Stomach (tissue), 9 donors: Measurements from ENCODE around the gene MRPL1. TPM values are rescaled to one million over a fixed set of nuclear protein-coding genes. Genes with fewer than 3 reads are reported as not detected.

Experiments used
- DNase-seq, 2 donors: peaks; one replicate each; pipeline versions ENCODE4 v3.0.0 to v3.0.0-alpha.2; 2013 to 2019
- H3K27ac ChIP-seq, 5 donors: fragments of 200-600 bp in 4 of 5; sonication (generic) in 4 of 5; one replicate each; pipeline ENCODE4 v1.5.1; 2013 to 2019; ENCODE audit warnings: mild to moderate bottlenecking in 1 of 5, moderate library complexity in 1 of 5
- H3K27me3 ChIP-seq, 3 donors: fragments of 200-600 bp; sonication (generic); one replicate each; pipeline ENCODE4 v1.5.1; 2017 to 2019; ENCODE audit warnings: mixed run types in 1 of 3
- H3K36me3 ChIP-seq, 4 donors: fragments of 200-600 bp; sonication (generic); 1 replicate in 3 of 4; 2 replicates in 1 of 4; pipeline ENCODE4 v1.5.1; 2016 to 2019
- H3K4me1 ChIP-seq, 4 donors: fragments of 200-600 bp; sonication (generic); one replicate each; pipeline ENCODE4 v1.5.1; 2016 to 2019
- H3K4me3 ChIP-seq, 4 donors: fragments of 200-600 bp; sonication (generic) in 3 of 4; one replicate each; pipeline ENCODE4 v1.5.1; 2016 to 2019; ENCODE audit warnings: mild to moderate bottlenecking in 1 of 4
- H3K9me3 ChIP-seq, 4 donors: fragments of 200-600 bp; sonication (generic); one replicate each; pipeline ENCODE4 v1.5.1; 2016 to 2019
- EP300 ChIP-seq: sonication (generic); formaldehyde crosslinking; IDR thresholded peaks from one replicate; pipeline ENCODE4 v1.6.1; 2017; ENCODE audit warnings: antibody characterized with exemption
- POLR2A ChIP-seq, 4 donors: fragments of 450-650 bp; IDR thresholded peaks; one replicate each; pipeline ENCODE4 v1.6.1; 2016; ENCODE audit warnings: antibody characterized with exemption in 4 of 4, control low read depth in 2 of 4, mild to moderate bottlenecking in 1 of 4, moderate library complexity in 1 of 4
- POLR2AphosphoS5 ChIP-seq, 3 donors: sonication (generic); formaldehyde crosslinking; IDR thresholded peaks; one replicate each; pipeline ENCODE4 v1.6.1; 2016; ENCODE audit warnings: antibody characterized with exemption in 3 of 3
- WGBS, 5 donors: extraction: QIAGEN DNeasy Blood & Tissue Kit in 3 of 5; methylation state at CpG; one replicate each; pipeline versions ENCODE4 v1.1.5 to v1.1.7; 2013 to 2018; 5-methylcytosine and 5-hydroxymethylcytosine counted together
- intact Hi-C: fragments of 100-400 bp; cut with DNase I; formaldehyde crosslinking; loops from one replicate; pipeline ENCODE4 v1.15.1; 2023; ENCODE audit warnings: low total_unique reads
- polyA plus RNA-seq, 3 donors: library from polyadenylated mRNA; stranded (reverse); fragments of 200-250 nt; gene quantifications; one replicate each; pipeline ENCODE4 v1.2.3, GENCODE V29; 2013
- total RNA-seq, 5 donors: library from RNA; depleted of rRNA; stranded (reverse); fragments of >200 nt; gene quantifications; one replicate each; pipeline versions ENCODE4 v1.1.0 to v1.2.3, GENCODE V29; 2014 to 2016
- TF ChIP-seq, protein P1 (sequence below), 7 experiments: fragments of 450-650 bp in 4 of 7; fragments of 200-600 bp in 3 of 7; sonication (generic) in 3 of 7; IDR thresholded peaks; one replicate each; pipeline ENCODE4 v1.5.1; 2016 to 2019; ENCODE audit warnings: antibody characterized with exemption in 7 of 7, control low read depth in 2 of 7, mild to moderate bottlenecking in 1 of 7
- donor health status: healthy with polysubstance abuse.
- donor health status: Bipolar disorder and iron deficiency.
- donor health status: healthy.

The MRPL1 gene
- total and polyA plus RNA-seq, 8 donors = 1.8 to 133 (median 36.9) TPM

DNA sequence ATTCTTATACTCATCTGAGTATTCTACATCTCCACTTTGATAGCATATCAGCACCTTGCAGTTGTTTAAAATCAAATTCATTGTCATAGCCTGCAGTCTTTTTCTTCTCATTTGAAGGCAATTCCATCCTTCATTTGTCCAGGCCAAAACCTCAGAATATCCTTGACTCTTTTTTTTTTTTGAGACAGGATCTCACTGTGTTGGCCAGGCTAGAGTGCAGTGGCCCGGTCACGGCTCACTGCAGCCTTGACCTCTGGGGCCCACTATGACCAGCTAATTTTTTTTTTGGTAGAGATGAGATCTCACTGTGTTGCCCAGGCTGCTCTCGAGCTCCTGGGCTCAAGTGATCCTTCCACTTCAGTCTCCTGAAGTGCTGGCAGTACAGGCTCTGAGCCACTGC lies 2.6 kb downstream of the MRPL1 start:
- WGBS, 5 donors = 90 to 97% (median 96%) methylated on average over 3 of the region's 3 CpGs
- TF ChIP-seq EP300 (no peak), POLR2AphosphoS5 (IDR thresholded peaks at IDR 0.05) (no peak), POLR2A (IDR thresholded peaks at IDR 0.05) (no peak)
- TF ChIP-seq, protein P1, sequence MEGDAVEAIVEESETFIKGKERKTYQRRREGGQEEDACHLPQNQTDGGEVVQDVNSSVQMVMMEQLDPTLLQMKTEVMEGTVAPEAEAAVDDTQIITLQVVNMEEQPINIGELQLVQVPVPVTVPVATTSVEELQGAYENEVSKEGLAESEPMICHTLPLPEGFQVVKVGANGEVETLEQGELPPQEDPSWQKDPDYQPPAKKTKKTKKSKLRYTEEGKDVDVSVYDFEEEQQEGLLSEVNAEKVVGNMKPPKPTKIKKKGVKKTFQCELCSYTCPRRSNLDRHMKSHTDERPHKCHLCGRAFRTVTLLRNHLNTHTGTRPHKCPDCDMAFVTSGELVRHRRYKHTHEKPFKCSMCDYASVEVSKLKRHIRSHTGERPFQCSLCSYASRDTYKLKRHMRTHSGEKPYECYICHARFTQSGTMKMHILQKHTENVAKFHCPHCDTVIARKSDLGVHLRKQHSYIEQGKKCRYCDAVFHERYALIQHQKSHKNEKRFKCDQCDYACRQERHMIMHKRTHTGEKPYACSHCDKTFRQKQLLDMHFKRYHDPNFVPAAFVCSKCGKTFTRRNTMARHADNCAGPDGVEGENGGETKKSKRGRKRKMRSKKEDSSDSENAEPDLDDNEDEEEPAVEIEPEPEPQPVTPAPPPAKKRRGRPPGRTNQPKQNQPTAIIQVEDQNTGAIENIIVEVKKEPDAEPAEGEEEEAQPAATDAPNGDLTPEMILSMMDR (IDR thresholded peaks at IDR 0.05) = no peak
- Histone ChIP-seq H3K4me1 (peaks cover 8 to 58% (median 31%) of the 10 kb centered on the region in 4 donors), H3K27me3 (no peaks in the 10 kb centered on the region), H3K36me3 (peaks cover 0 to 25% (median 16%) of the 10 kb centered on the region in 4 donors), H3K9me3 (no peaks in the 10 kb centered on the region), H3K27ac (no peak overlapping the region), H3K4me3 (no peak overlapping the region)
- intact Hi-C loops = no loop called here
- no peak for DNase-seq

DNA sequence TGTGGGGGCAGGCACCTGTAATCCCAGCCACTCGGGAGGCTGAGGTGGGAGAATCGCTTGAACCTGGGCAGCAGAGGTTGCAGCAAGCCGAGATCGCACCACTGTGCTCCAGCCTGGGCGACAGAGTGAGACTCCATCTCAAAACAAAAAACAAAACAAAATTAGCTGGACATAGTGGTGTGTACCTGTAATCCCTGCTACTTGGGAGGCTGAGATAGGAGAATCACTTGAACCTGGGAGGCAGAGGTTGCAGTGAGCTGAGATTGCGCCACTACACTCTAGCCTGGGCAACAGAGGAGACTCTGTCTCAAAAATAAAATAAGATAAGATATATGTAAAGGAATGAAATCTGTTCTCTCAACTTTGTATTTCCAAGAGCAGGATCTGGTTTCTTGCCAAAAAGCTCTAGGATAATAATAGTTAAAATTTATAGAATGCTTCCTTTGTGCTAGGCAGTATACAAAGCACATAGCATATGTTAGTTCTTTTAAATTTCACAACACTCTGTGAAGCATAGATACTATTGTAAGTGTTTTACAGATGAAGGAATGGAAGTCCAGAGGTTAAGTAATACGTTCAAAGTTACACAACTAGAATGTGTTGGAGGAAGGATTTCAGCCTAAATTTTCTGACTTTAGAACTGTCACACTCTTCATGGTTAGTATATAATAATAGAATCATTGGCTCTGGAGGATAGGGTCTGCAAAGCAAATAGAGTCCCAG lies 10.3 kb downstream of the MRPL1 start:
- TF ChIP-seq POLR2A (IDR thresholded peaks at IDR 0.05) = no peak
- 87 to 97% (median 93%) methylated on average over 7 of the region's 7 CpGs for WGBS, 5 donors

DNA sequence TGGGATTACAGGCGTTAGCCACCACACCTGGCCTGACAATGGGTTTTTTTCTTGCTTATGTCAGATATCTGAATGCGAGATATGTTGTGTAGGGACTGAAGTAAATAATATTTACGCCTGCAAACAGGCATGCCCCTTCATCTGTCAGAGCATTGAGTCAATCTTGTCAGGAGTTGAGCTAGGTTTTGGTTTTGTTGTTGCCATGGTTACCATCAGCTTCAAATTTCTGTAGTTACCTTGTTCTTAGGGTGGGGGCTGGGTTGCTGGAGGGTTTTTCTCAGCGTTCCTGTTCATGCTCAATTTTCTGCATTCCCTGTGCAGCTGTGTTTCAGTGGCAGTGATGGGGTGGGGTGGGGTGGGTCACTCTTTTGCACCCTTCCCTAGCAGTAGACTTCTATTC lies 14.5 kb downstream of the MRPL1 start:
- H3K36me3 ChIP-seq = peaks cover 9 to 67% (median 48%) of the 10 kb centered on the region in 4 donors
- no peak overlapping the region for H3K4me3 ChIP-seq
- H3K27ac ChIP-seq = no peak overlapping the region
- H3K9me3 ChIP-seq = no peaks in the 10 kb centered on the region
- WGBS, 5 donors = 92 to 96% (median 94%) methylated on average over 4 of the region's 4 CpGs
- peaks cover 0 to 17% (median 8%) of the 10 kb centered on the region in 4 donors for H3K4me1 ChIP-seq
- TF ChIP-seq POLR2A (IDR thresholded peaks at IDR 0.05) (no peak), EP300 (no peak), POLR2AphosphoS5 (IDR thresholded peaks at IDR 0.05) (no peak)
- TF ChIP-seq, protein P1 (IDR thresholded peaks at IDR 0.05) = no peak
- DNase-seq = no peak
- intact Hi-C loops = loop anchor here (5.0 kb wide), 1 partner anchor 260 kb away; no protein-coding TSS in a partner anchor
- H3K27me3 ChIP-seq = no peaks in the 10 kb centered on the region

More for the DNA sequence above, 10.3 kb downstream of the MRPL1 start:
- Histone ChIP-seq H3K27me3 (no peaks in the 10 kb centered on the region), H3K9me3 (no peaks in the 10 kb centered on the region), H3K4me3 (no peak overlapping the region), H3K27ac (no peak overlapping the region), H3K36me3 (peaks cover 9 to 71% (median 57%) of the 10 kb centered on the region in 4 donors), H3K4me1 (peaks cover 0 to 20% (median 7%) of the 10 kb centered on the region in 4 donors)
- intact Hi-C loops = no loop called here
- no peak for DNase-seq

DNA sequence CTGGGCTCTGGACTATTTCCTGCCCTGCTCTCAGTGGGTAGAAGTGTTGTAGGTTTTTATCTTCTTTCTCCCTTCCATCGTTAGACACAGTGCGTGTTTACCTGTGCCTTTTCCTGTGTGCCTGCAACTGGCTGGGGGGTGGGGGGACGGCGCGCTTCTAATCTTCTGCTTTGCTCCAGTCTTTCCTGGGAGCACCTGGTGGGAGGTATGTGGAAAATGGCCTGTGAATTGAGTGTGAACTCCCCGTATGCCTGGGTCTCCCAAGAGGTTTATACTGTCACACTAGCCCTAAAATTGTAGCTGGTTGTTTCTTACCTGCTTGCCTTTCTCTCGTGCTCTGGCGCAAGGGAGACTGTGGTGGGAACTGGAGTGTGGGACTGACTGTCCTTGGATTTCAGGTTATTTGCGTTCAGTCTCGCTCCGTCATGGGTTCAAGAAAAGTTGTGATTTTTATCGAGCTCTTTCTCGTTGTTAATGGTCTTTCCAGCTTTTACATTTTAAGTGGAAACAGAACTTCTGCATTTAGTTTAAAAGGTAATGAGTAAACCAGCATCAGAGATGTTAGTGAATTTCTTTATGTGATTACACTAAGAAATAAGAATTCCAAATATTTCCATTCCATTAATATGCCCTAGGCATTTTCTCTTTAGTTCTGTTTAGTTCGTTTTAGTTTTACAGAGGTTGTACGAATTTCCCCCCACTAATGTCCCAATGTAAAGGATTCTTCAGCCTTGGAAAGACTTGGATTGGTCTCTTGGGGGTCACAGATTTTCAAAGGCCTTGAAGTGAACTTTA lies 15.3 kb downstream of the MRPL1 start:
- Histone ChIP-seq H3K27me3 (no peaks in the 10 kb centered on the region), H3K4me3 (no peak overlapping the region), H3K4me1 (peaks cover 0 to 17% (median 10%) of the 10 kb centered on the region in 4 donors), H3K9me3 (no peaks in the 10 kb centered on the region), H3K27ac (no peak overlapping the region), H3K36me3 (peaks cover 6 to 59% (median 40%) of the 10 kb centered on the region in 4 donors)
- intact Hi-C loops = loop anchor here (5.0 kb wide), 1 partner anchor 261 kb away; no protein-coding TSS in a partner anchor
- WGBS, 5 donors = 88 to 94% (median 93%) methylated on average over 15 of the region's 15 CpGs
- no peak for DNase-seq
- TF ChIP-seq, protein P1 (IDR thresholded peaks at IDR 0.05) = no peak
- TF ChIP-seq POLR2A (IDR thresholded peaks at IDR 0.05) (no peak), POLR2AphosphoS5 (IDR thresholded peaks at IDR 0.05) (no peak), EP300 (no peak)
